Lower leg skin (tissue), 3 donors: ENCODE data around the gene INTS7.

Experiments
- POLR2A ChIP-seq, 2 donors: fragments of 450-650 bp; IDR thresholded peaks; one replicate each; pipeline ENCODE4 v1.6.1; 2016 to 2017; ENCODE audit warnings: antibody characterized with exemption in 2 of 2, mild to moderate bottlenecking in 1 of 2, moderate library complexity in 1 of 2
- TF ChIP-seq, protein P1 (sequence below), 3 donors: fragments of 450-650 bp; IDR thresholded peaks; one replicate each; pipeline ENCODE4 v1.5.1; 2016; ENCODE audit warnings: antibody characterized with exemption in 3 of 3, mild to moderate bottlenecking in 3 of 3, moderate library complexity in 2 of 3

DNA sequence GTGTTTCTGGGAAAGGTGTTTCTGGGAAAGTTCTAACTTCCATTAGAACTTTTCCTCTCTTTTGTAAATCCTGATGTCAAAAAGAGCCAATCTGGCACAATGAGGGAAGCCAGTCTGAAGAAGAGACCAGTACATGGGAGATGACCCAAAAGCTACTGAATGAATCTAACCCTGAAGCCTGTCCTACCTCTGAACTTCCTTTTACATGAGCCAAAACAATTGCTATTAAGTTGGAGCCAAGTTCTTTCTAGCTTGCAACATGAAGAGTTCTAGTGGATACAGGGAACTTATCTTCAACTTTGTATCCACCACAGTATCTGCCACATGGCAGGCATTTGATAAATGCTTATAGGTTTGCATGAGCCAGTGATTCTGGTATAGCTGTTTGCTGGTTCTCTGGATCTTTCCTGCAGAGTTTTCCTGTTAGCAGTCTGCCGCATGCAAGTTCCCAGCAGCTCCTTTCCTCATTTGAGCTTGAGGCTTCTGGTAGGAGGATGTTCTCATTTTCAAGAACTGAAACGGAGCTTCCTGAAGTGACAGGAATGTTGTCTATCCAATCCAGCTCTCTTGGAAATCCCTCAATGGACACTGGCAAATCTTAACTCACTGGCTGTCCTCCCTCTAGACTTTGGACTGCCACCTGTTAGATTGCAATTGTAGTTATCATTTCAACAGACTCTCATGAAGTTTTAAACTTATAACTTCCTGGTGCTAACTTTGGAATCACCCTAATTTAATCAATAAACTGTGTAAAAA is 131.7 kb downstream of the INTS7 start:
- TF ChIP-seq, protein P1, sequence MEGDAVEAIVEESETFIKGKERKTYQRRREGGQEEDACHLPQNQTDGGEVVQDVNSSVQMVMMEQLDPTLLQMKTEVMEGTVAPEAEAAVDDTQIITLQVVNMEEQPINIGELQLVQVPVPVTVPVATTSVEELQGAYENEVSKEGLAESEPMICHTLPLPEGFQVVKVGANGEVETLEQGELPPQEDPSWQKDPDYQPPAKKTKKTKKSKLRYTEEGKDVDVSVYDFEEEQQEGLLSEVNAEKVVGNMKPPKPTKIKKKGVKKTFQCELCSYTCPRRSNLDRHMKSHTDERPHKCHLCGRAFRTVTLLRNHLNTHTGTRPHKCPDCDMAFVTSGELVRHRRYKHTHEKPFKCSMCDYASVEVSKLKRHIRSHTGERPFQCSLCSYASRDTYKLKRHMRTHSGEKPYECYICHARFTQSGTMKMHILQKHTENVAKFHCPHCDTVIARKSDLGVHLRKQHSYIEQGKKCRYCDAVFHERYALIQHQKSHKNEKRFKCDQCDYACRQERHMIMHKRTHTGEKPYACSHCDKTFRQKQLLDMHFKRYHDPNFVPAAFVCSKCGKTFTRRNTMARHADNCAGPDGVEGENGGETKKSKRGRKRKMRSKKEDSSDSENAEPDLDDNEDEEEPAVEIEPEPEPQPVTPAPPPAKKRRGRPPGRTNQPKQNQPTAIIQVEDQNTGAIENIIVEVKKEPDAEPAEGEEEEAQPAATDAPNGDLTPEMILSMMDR (IDR thresholded peaks at IDR 0.05) = no peak
- TF ChIP-seq POLR2A (IDR thresholded peaks at IDR 0.05) = no peak
